ENCODE measurements around the gene CEP89.

- TF ChIP-seq EP300 (IDR thresholded peaks at IDR 0.05; ENCODE audit: borderline replicate concordance) (no peak), FOXM1 (IDR thresholded peaks at IDR 0.05; ENCODE audit: borderline replicate concordance, low read depth) (no peak)
Observed at GRCh38 chr19:32842061-32842460, 129.7 kb downstream of the CEP89 start.
